B cell (primary cell): Measurements from ENCODE around the gene RFWD3. TPM values are rescaled to one million over a fixed set of nuclear protein-coding genes. Genes with fewer than 3 reads are reported as not detected.

ENCODE experiments used
- ATAC-seq: fragments of 200-7000 bp; cut with Tn5 transposase; one replicate; pipeline ENCODE4 v1.10.0; 2021; ENCODE audit warnings: low read depth, mild to moderate bottlenecking, moderate number of reproducible peaks, moderate library complexity
- CTCF ChIA-PET: fragments of 350-600 bp; sonication (Branson Sonifier 250); formaldehyde crosslinking; loops from one replicate; lab custom pipeline; 2021; ENCODE audit warnings: antibody characterized with exemption, inconsistent platforms; lab: Charles Lee
- POLR2A ChIA-PET: fragments of 350-600 bp; sonication (Branson Sonifier 250); formaldehyde crosslinking; loops from one replicate; lab custom pipeline; 2021; ENCODE audit warnings: antibody characterized with exemption; lab: Charles Lee
- DNase-seq: peaks from one replicate; pipeline ENCODE4 v3.0.0; 2013
- H2AFZ ChIP-seq: 2 replicates; pipeline ENCODE4 v1.6.1; 2012; ENCODE audit warnings: mild to moderate bottlenecking, low read depth, low read length; ENCODE audit not compliant: insufficient read depth, poor library complexity, severe bottlenecking
- H3K27ac ChIP-seq, 2 donors: 1 replicate in 1 of 2; 2 replicates in 1 of 2; pipeline ENCODE4 v1.5.1; 2012 to 2013; ENCODE audit warnings: low read length in 2 of 2, mild to moderate bottlenecking in 2 of 2, moderate library complexity in 1 of 2
- H3K27me3 ChIP-seq, 4 experiments: fragments of 200-600 bp in 1 of 4; sonication (generic) in 1 of 4; replicated peaks in 1 of 4; 1 replicate in 2 of 4; 2 replicates in 2 of 4; pipeline versions ENCODE4 v1.6.1 to v1.7.0; 2013 to 2016; ENCODE audit warnings: low read length in 3 of 4, mild to moderate bottlenecking in 2 of 4, mixed read lengths in 1 of 4, moderate library complexity in 1 of 4; ENCODE audit not compliant: insufficient read depth in 4 of 4, control insufficient read depth in 3 of 4; ENCODE audit errors: control extremely low read depth in 1 of 4
- H3K36me3 ChIP-seq, 2 experiments: replicated peaks in 1 of 2; 1 replicate in 1 of 2; 2 replicates in 1 of 2; pipeline versions ENCODE4 v1.6.1 to v1.7.1; 2013; ENCODE audit warnings: low read length in 1 of 2; ENCODE audit not compliant: insufficient read depth in 2 of 2, control insufficient read depth in 1 of 2; ENCODE audit errors: control extremely low read depth in 1 of 2, extremely low read depth in 1 of 2
- H3K4me1 ChIP-seq, 2 donors: fragments of 200-600 bp in 1 of 2; sonication (generic) in 1 of 2; 1 replicate in 1 of 2; 2 replicates in 1 of 2; pipeline versions ENCODE4 v1.5.1 to v1.6.1; 2013 to 2017; ENCODE audit warnings: low read length in 2 of 2; ENCODE audit not compliant: control insufficient read depth in 2 of 2, insufficient read depth in 2 of 2
- H3K4me2 ChIP-seq: replicated peaks from 2 replicates; pipeline ENCODE3; 2012; ENCODE audit warnings: mild to moderate bottlenecking, low read depth, low read length; ENCODE audit not compliant: poor library complexity, severe bottlenecking
- H3K4me3 ChIP-seq, 5 experiments: fragments of 200-600 bp in 1 of 5; sonication (generic) in 1 of 5; 1 replicate in 3 of 5; 2 replicates in 2 of 5; pipeline versions ENCODE4 v1.5.1 to v1.7.0; 2011 to 2016; ENCODE audit warnings: low read length in 4 of 5, mild to moderate bottlenecking in 4 of 5, low read depth in 2 of 5, control low read depth in 1 of 5, moderate library complexity in 1 of 5; ENCODE audit not compliant: insufficient read depth in 1 of 5; ENCODE audit errors: control extremely low read depth in 1 of 5, extremely low read depth in 1 of 5
- H3K79me2 ChIP-seq: fragments of 200-600 bp; sonication (generic); one replicate; pipeline ENCODE4 v1.6.0; 2016; ENCODE audit warnings: low read length; ENCODE audit not compliant: control insufficient read depth, insufficient read depth
- H3K9ac ChIP-seq: fragments of 200-600 bp; sonication (generic); 2 replicates; pipeline ENCODE4 v1.6.1; 2017; ENCODE audit warnings: mild to moderate bottlenecking, low read length, moderate library complexity
- H3K9me3 ChIP-seq, 3 donors: one replicate each; pipeline versions ENCODE4 v1.6.1 to v1.7.1; 2013; ENCODE audit warnings: low read length in 2 of 3; ENCODE audit not compliant: control insufficient read depth in 2 of 3, insufficient read depth in 1 of 3; ENCODE audit errors: control extremely low read depth in 1 of 3
- H4K20me1 ChIP-seq: 2 replicates; pipeline ENCODE4 v1.6.0; 2012; ENCODE audit warnings: mild to moderate bottlenecking, low read length; ENCODE audit not compliant: insufficient read depth, control insufficient read depth, poor library complexity, severe bottlenecking
- H3K27ac Mint-ChIP-seq: one replicate; pipeline ENCODE4 v1.8.0; 2021; ENCODE audit warnings: mixed read lengths
- H3K27me3 Mint-ChIP-seq: one replicate; pipeline ENCODE4 v1.8.0; 2021; ENCODE audit warnings: mixed read lengths
- H3K4me1 Mint-ChIP-seq: one replicate; pipeline ENCODE4 v1.8.0; 2021; ENCODE audit warnings: mixed read lengths
- H3K4me3 Mint-ChIP-seq: one replicate; pipeline ENCODE4 v1.8.0; 2021; ENCODE audit warnings: mixed read lengths
- H3K9me3 Mint-ChIP-seq: one replicate; pipeline ENCODE4 v1.8.0; 2022; ENCODE audit warnings: mixed read lengths; ENCODE audit not compliant: insufficient read depth
- EZH2 ChIP-seq: IDR thresholded peaks from 2 replicates; pipeline ENCODE4 v1.6.1; 2012; ENCODE audit warnings: borderline replicate concordance, low read depth, mild to moderate bottlenecking, moderate library complexity, low read length; ENCODE audit not compliant: insufficient read depth, poor library complexity, severe bottlenecking
- WGBS: methylation state at CpG from one replicate; pipeline ENCODE4 v1.1.5; 2013; ENCODE audit warnings: missing lambda C conversion rate; ENCODE audit not compliant: insufficient coverage; 5-methylcytosine and 5-hydroxymethylcytosine counted together
- intact Hi-C: fragments of 100-400 bp; cut with micrococcal nuclease; formaldehyde crosslinking; loops from one replicate; pipeline ENCODE4 v1.10.0; 2022
- polyA plus RNA-seq: library from polyadenylated mRNA; depleted of rRNA; stranded (reverse); fragments of >200 nt; gene quantifications from 2 replicates; pipeline ENCODE4 v1.2.3, GENCODE V29; 2012
- total RNA-seq, 2 donors: library from RNA; stranded (reverse); fragments of 120-200 nt in 1 of 2; gene quantifications; 1 replicate in 1 of 2; 2 replicates in 1 of 2; pipeline versions ENCODE4 v1.2.3 to v1.2.4, GENCODE V29; 2013 to 2022
- TF ChIP-seq, protein P1 (sequence below): fragments of 200-600 bp; IDR thresholded peaks from one replicate; pipeline ENCODE4 v1.8.0; 2022; ENCODE audit warnings: antibody characterized with exemption, mild to moderate bottlenecking

The RFWD3 gene
- total and polyA plus RNA-seq, 2 donors (not counting 1 experiment from before 2014, with no cell fraction given), result 19.7 to 63.3 TPM

DNA sequence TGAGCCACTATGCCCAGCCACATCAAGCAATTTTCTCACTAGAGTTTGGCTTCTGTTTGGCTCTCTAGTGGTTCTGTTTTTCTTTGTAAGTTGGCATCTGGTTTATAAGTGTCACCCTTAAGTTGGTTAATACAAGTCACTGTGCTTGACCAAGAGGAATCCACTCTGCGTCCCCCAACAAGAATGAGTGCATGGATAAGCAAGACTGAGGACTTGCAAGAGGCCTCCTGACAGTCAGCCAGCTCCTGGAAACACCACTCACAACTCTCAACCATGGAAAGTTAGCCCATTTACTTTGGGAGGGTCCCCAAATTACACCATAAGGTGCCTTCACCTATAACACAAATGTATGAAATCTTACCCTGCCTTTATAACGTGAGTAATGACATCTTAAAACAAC lies 7.6 kb downstream of the RFWD3 start:
- DNase-seq, result no peak
- Histone ChIP-seq H3K9me3 (no peaks in the 10 kb centered on the region), H3K4me1 (peaks cover 6 to 11% of the 10 kb centered on the region in 2 donors), H3K4me2 (no peak overlapping the region), H4K20me1 (peaks cover 78% of the 10 kb centered on the region), H3K9ac (no peak overlapping the region), H3K27ac (no peak overlapping the region), H2AFZ (no peak overlapping the region), H3K27me3 (no peaks in the 10 kb centered on the region), H3K79me2 (peaks cover 96% of the 10 kb centered on the region), H3K36me3 (peaks cover 24 to 69% of the 10 kb centered on the region in 2 experiments), H3K4me3 (no peak overlapping the region)
- H3K4me1 Mint-ChIP-seq, result peaks cover 66% of the 10 kb centered on the region
- no peak for TF ChIP-seq EZH2
- TF ChIP-seq, protein P1, sequence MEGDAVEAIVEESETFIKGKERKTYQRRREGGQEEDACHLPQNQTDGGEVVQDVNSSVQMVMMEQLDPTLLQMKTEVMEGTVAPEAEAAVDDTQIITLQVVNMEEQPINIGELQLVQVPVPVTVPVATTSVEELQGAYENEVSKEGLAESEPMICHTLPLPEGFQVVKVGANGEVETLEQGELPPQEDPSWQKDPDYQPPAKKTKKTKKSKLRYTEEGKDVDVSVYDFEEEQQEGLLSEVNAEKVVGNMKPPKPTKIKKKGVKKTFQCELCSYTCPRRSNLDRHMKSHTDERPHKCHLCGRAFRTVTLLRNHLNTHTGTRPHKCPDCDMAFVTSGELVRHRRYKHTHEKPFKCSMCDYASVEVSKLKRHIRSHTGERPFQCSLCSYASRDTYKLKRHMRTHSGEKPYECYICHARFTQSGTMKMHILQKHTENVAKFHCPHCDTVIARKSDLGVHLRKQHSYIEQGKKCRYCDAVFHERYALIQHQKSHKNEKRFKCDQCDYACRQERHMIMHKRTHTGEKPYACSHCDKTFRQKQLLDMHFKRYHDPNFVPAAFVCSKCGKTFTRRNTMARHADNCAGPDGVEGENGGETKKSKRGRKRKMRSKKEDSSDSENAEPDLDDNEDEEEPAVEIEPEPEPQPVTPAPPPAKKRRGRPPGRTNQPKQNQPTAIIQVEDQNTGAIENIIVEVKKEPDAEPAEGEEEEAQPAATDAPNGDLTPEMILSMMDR, result no peak
- ChIA-PET POLR2A (no interaction called here), CTCF (interaction anchor here (0.6 to 2.5 kb wide), 2 partner anchors 8 to 9 kb away, joined by 3 to 8 read pairs; no protein-coding TSS in a partner anchor)
- H3K27me3 Mint-ChIP-seq, result no peaks in the 10 kb centered on the region
- H3K9me3 Mint-ChIP-seq, result no peaks in the 10 kb centered on the region
- WGBS, result 100% methylated on average over 2 of the region's 2 CpGs
- intact Hi-C loops, result no loop called here
- no peak overlapping the region for H3K4me3 Mint-ChIP-seq
- H3K27ac Mint-ChIP-seq, result no peak overlapping the region
- ATAC-seq, result no peak

DNA sequence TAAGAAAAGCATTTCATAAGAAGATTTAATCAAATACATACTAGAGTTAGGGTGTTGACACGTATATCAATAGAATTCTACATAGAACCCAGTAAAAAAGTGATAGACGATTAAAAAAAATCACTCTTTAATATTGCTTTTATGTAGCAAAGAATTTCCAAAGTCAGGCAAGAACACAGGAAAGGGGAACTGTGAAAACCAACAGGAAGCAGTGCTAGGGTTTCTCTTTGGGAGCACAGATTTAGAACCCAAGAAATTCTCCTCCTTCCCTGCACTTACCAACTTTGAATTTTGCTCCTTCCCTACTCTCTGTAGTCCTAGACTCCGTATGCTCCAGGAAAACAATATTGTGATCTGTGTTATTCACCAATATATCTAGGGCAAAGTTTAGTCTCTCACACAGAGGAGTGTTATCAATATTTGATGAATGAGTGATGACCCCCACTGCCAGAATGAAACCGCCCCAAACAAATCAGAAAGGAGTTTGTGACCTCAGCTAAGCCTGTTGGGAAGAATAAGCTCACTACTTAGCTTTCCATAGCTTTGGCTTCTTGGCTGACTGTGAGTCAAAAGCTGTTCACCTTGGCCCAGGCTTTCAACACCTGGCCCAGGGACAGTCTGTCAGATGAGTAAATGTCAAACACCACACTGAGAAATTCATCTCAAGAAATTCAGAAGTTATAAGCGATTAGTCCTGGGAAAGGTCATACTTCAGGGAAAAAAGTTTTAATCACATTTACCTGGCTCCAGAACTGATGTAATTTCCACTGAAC lies 8.6 kb downstream of the RFWD3 start:
- ATAC-seq, result no peak
- Histone ChIP-seq H2AFZ (no peak overlapping the region), H3K79me2 (peaks cover 94% of the 10 kb centered on the region), H3K36me3 (peaks cover 23 to 62% of the 10 kb centered on the region in 2 experiments), H3K4me1 (peaks cover 6 to 11% of the 10 kb centered on the region in 2 donors), H3K4me3 (no peak overlapping the region), H4K20me1 (peaks cover 73% of the 10 kb centered on the region), H3K9me3 (no peaks in the 10 kb centered on the region), H3K27ac (peak overlapping the region in 1 of 2 donors; percentile 19), H3K4me2 (no peak overlapping the region), H3K9ac (no peak overlapping the region), H3K27me3 (no peaks in the 10 kb centered on the region)
- peaks cover 60% of the 10 kb centered on the region for H3K4me1 Mint-ChIP-seq
- DNase-seq, result no peak
- TF ChIP-seq, protein P1, result no peak
- TF ChIP-seq EZH2, result no peak
- ChIA-PET POLR2A (no interaction called here), CTCF (interaction anchor here (0.5 kb wide), 1 partner anchor 1871 kb away, joined by 8 read pairs; no protein-coding TSS in a partner anchor)
- no peaks in the 10 kb centered on the region for H3K27me3 Mint-ChIP-seq
- H3K4me3 Mint-ChIP-seq, result no peak overlapping the region
- no peaks in the 10 kb centered on the region for H3K9me3 Mint-ChIP-seq
- no CpG with 5 or more reads among the region's 5 CpGs for WGBS
- intact Hi-C loops, result no loop called here
- no peak overlapping the region for H3K27ac Mint-ChIP-seq
